H1 (cell line): Measurements from ENCODE around the gene PPP2R2D. TPM values are rescaled to one million over a fixed set of nuclear protein-coding genes. Genes with fewer than 3 reads are reported as not detected.

Experiments
- ASH2L ChIP-seq: fragments of 200-600, 300-600 bp; sonication (generic); IDR thresholded peaks from one replicate; pipeline ENCODE4 v1.7.1; 2017; ENCODE audit warnings: low read length
- CHD2 ChIP-seq: IDR thresholded peaks from 2 replicates; pipeline ENCODE4 v1.6.1; 2012; ENCODE audit warnings: low read length, improper control_type of control experiment
- CTBP2 ChIP-seq: IDR thresholded peaks from 2 replicates; pipeline ENCODE4 v1.7.0; 2011; ENCODE audit warnings: borderline replicate concordance, mild to moderate bottlenecking, moderate library complexity, mixed read lengths, low read length; ENCODE audit not compliant: insufficient read depth, insufficient read length
- GABPA ChIP-seq: IDR thresholded peaks from 2 replicates; pipeline ENCODE4 v1.6.1; 2011; ENCODE audit warnings: mild to moderate bottlenecking, low read length, moderate library complexity, borderline replicate concordance; ENCODE audit not compliant: insufficient read depth
- JUN ChIP-seq: IDR thresholded peaks from 2 replicates; pipeline ENCODE4 v1.6.1; 2011; ENCODE audit warnings: low read depth, mild to moderate bottlenecking, improper control_type of control experiment, low read length
- KDM1A ChIP-seq: fragments of 200-600, 300-600 bp; sonication (generic); IDR thresholded peaks from 2 replicates; pipeline ENCODE4 v1.7.1; 2016; ENCODE audit warnings: mild to moderate bottlenecking, low read length, borderline replicate concordance
- MAFK ChIP-seq: IDR thresholded peaks from 2 replicates; pipeline ENCODE4 v1.6.1; 2012; ENCODE audit warnings: low read depth, mild to moderate bottlenecking, improper control_type of control experiment, low read length
- NANOG ChIP-seq: IDR thresholded peaks from 2 replicates; pipeline ENCODE4 v1.6.1; 2011; ENCODE audit warnings: low read length, low read depth, mild to moderate bottlenecking, inconsistent platforms; ENCODE audit not compliant: insufficient read depth, poor library complexity, severe bottlenecking
- SRF ChIP-seq: IDR thresholded peaks from 2 replicates; pipeline ENCODE4 v1.6.1; 2011; ENCODE audit warnings: mild to moderate bottlenecking, low read depth, low read length, moderate library complexity
- polyA plus RNA-seq, 7 experiments: library from polyadenylated mRNA; depleted of rRNA in 3 of 7; stranded (reverse) in 5 of 7; unstranded in 2 of 7; fragments of >200 nt in 5 of 7; fragments of 200-250 nt in 2 of 7; gene quantifications; 1 replicate in 5 of 7; 2 replicates in 1 of 7; 4 replicates in 1 of 7; pipeline versions ENCODE4 v1.2.1 to v1.2.3, GENCODE V29; 2011 to 2013; ENCODE audit warnings: missing spikeins in 2 of 7, mixed read lengths in 2 of 7
- total RNA-seq: library from RNA; stranded (reverse); fragmentation: NEBNext Ultra II Directional; extraction: Animal tissue kit (Norgen Biotek cat#: 25700); gene quantifications from 2 replicates; pipeline ENCODE4 v1.2.1, GENCODE V29; 2021

PPP2R2D gene
- total and polyA plus RNA-seq, 2 of the 8 experiments (the other 6 are each of a cell fraction or from before 2014, with no cell fraction given) = 25.4 to 32.8 TPM

DNA sequence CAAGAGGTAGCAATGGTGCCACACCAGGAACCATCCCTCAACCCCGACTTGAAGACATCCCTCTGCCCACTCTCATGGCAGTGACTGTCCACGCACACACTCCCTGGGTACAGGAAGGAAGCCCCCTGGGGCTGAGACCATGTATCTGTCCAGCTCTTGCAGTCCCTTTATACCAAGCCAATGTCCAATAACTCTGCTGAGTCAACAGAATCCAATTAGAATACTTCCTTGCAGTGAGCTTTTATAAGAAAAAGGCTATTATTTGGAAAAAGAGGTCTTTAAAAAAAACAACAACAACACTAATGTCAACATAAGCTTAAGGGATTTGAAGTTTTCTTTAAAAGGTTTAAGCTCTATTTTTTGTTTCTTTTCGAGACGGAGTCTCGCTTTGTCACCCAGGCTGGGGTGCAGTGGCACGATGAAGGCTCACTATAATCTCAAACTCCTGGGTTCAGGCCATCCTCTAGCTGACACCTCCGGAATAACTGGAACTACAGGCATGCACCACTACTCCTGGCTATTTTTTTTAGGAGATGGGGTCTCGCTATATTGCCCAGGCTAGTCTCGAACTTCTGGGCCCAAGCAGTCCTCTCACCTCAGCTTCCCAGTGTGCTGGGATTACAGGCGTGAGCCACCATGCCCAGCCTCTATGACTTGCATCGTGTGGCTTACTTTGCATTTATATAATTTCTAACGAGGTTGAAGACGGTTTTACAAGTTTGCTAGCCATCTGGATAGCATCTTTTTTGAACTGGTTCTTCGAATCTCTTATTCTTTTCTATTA, 73.4 kb downstream of the PPP2R2D start (continued):
- no peak for TF ChIP-seq CHD2
- TF ChIP-seq GABPA = no peak
- TF ChIP-seq ASH2L = no peak
- TF ChIP-seq NANOG = no peak
- no peak for TF ChIP-seq JUN
- no peak for TF ChIP-seq CTBP2
- TF ChIP-seq KDM1A = no peak
- no peak for TF ChIP-seq SRF
- no peak for TF ChIP-seq MAFK
